AG08395 (cell line): Measurements from ENCODE around the gene QRFPR.
"Not testable (repeated sequence)": the region's sequence is repeated elsewhere in the genome, so short reads cannot be mapped to it uniquely, and the experiment has no call there.

Experiments
- DNase-seq: peaks from one replicate; pipeline ENCODE4 v3.0.0; 2012; ENCODE audit warnings: mixed read lengths, low spot score

The QRFPR gene

GRCh38 chr4:121339307-121339706 is 41.5 kb downstream of the QRFPR start:
- no peak for DNase-seq

- no peak for DNase-seq
These were observed 42.3 kb downstream of the QRFPR start for GRCh38 chr4:121338518-121338917.

- no peak for DNase-seq
These were observed 44.1 kb downstream of the QRFPR start for GRCh38 chr4:121336706-121337105.

GRCh38 chr4:121330180-121330665 is 50.6 kb downstream of the QRFPR start:
- no peak for DNase-seq

GRCh38 chr4:121326597-121326996 is 54.2 kb downstream of the QRFPR start:
- DNase-seq, result no peak

GRCh38 chr4:121324331-121324730 is 56.5 kb downstream of the QRFPR start:
- no peak for DNase-seq

GRCh38 chr4:121321466-121321865 is 59.4 kb downstream of the QRFPR start:
- no peak for DNase-seq

- no peak for DNase-seq
These were observed 64.7 kb downstream of the QRFPR start for GRCh38 chr4:121316091-121316490.

- DNase-seq, result not testable (repeated sequence)
These were observed 67.4 kb downstream of the QRFPR start for GRCh38 chr4:121313430-121313829.

GRCh38 chr4:121308828-121309227 is 72.0 kb downstream of the QRFPR start:
- DNase-seq, result no peak

- DNase-seq, result no peak
These were observed 72.5 kb downstream of the QRFPR start for GRCh38 chr4:121308328-121308663.

GRCh38 chr4:121307445-121308327 is 73.1 kb downstream of the QRFPR start:
- peak; percentile 51 for DNase-seq

- DNase-seq, result no peak
These were observed 73.9 kb downstream of the QRFPR start for GRCh38 chr4:121306931-121307330.

GRCh38 chr4:121304893-121305292 is 75.9 kb downstream of the QRFPR start:
- DNase-seq, result no peak

- no peak for DNase-seq
These were observed 81.5 kb downstream of the QRFPR start for GRCh38 chr4:121299367-121299766.

GRCh38 chr4:121283319-121283718 is 97.5 kb downstream of the QRFPR start:
- DNase-seq, result no peak

- no peak for DNase-seq
These were observed 100.4 kb downstream of the QRFPR start for GRCh38 chr4:121280425-121280824.

- no peak for DNase-seq
These were observed 101.9 kb downstream of the QRFPR start for GRCh38 chr4:121278811-121279368.
